ENCODE results near the gene TMPRSS11D. TPM values are rescaled to one million over a fixed set of nuclear protein-coding genes. Genes with fewer than 3 reads are reported as not detected.

TMPRSS11D gene
- total RNA-seq, 1 donor from 2014 or later = not detected

DNA sequence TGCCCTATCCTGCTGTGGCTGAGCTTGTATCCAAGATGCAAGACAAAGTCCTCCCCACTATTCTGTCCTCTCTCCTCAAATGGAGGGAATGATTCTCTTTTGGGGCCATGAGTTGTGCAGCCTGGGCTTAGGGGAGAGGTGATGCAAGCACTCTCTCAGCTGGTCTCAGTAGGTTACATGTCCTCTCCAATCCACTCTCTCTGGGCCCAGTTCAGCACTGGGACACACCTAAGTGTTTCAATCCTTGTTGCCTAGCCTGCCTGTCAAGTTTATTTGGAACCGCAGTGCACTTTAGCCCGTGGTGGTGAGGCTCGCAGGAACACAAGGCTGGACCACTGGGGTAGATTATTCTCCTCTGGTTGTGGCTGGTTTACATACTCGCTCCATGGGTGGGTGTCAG is 23.8 kb upstream of the TMPRSS11D start:
- no peak overlapping the region for H3K4me3 Mint-ChIP-seq (ENCODE audit: unreplicated experiment)
- no peaks in the 10 kb centered on the region for H3K27me3 Mint-ChIP-seq (ENCODE audit: unreplicated experiment)
- H3K9me3 Mint-ChIP-seq (ENCODE audit: unreplicated experiment) = peaks cover 1% of the 10 kb centered on the region
- H3K4me1 Mint-ChIP-seq (ENCODE audit: low read depth, unreplicated experiment) = no peaks in the 10 kb centered on the region
- no peaks in the 10 kb centered on the region for H3K36me3 Mint-ChIP-seq (ENCODE audit: unreplicated experiment)
- no peak overlapping the region for H3K27ac Mint-ChIP-seq (ENCODE audit: unreplicated experiment)
- TF ChIP-seq CTCF (IDR thresholded peaks at IDR 0.05; ENCODE audit: partially characterized antibody, unreplicated experiment) = no peak
- no peak for DNase-seq

GRCh38 chr4:67899096-67899495 is 15.3 kb upstream of the TMPRSS11D start:
- H3K4me1 Mint-ChIP-seq (ENCODE audit: low read depth, unreplicated experiment) = no peaks in the 10 kb centered on the region
- H3K36me3 Mint-ChIP-seq (ENCODE audit: unreplicated experiment) = no peaks in the 10 kb centered on the region
- TF ChIP-seq CTCF (IDR thresholded peaks at IDR 0.05; ENCODE audit: partially characterized antibody, unreplicated experiment) = no peak
- no peaks in the 10 kb centered on the region for H3K9me3 Mint-ChIP-seq (ENCODE audit: unreplicated experiment)
- H3K27ac Mint-ChIP-seq (ENCODE audit: unreplicated experiment) = no peak overlapping the region
- no peak for DNase-seq
- no peak overlapping the region for H3K4me3 Mint-ChIP-seq (ENCODE audit: unreplicated experiment)
- no peaks in the 10 kb centered on the region for H3K27me3 Mint-ChIP-seq (ENCODE audit: unreplicated experiment)

DNA sequence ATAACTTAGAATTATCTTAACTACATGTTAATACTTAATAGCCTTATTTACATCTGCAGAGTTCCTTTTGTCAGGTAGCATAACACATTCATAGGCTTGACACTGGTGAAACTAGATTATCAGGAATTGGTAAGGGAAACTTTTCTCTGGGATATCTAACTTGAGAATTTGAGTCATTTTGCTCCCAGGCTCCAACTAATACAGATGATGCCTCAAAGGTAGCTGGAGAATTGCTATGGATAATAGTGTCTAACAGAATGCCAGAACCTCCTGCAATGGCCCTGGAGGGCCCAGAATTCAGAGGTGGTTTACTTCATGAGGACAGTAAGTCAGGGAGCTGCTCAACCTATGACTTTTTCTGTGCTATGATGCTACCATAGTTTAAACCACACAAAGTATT is 13.9 kb upstream of the TMPRSS11D start:
- Mint-ChIP-seq H3K4me1 (ENCODE audit: low read depth, unreplicated experiment) (no peaks in the 10 kb centered on the region), H3K9me3 (ENCODE audit: unreplicated experiment) (no peaks in the 10 kb centered on the region), H3K36me3 (ENCODE audit: unreplicated experiment) (no peaks in the 10 kb centered on the region), H3K27ac (ENCODE audit: unreplicated experiment) (no peak overlapping the region), H3K4me3 (ENCODE audit: unreplicated experiment) (no peak overlapping the region), H3K27me3 (ENCODE audit: unreplicated experiment) (no peaks in the 10 kb centered on the region)
- TF ChIP-seq CTCF (IDR thresholded peaks at IDR 0.05; ENCODE audit: partially characterized antibody, unreplicated experiment) = no peak
- no peak for DNase-seq

GRCh38 chr4:67896421-67897065 is 12.7 kb upstream of the TMPRSS11D start:
- Mint-ChIP-seq H3K27me3 (ENCODE audit: unreplicated experiment) (no peaks in the 10 kb centered on the region), H3K27ac (ENCODE audit: unreplicated experiment) (no peak overlapping the region), H3K9me3 (ENCODE audit: unreplicated experiment) (no peaks in the 10 kb centered on the region), H3K36me3 (ENCODE audit: unreplicated experiment) (no peaks in the 10 kb centered on the region), H3K4me3 (ENCODE audit: unreplicated experiment) (no peak overlapping the region), H3K4me1 (ENCODE audit: low read depth, unreplicated experiment) (no peaks in the 10 kb centered on the region)
- no peak for DNase-seq
- TF ChIP-seq CTCF (IDR thresholded peaks at IDR 0.05; ENCODE audit: partially characterized antibody, unreplicated experiment) = no peak

- H3K27ac Mint-ChIP-seq (ENCODE audit: unreplicated experiment) = no peak overlapping the region
- no peak for DNase-seq
- no peaks in the 10 kb centered on the region for H3K27me3 Mint-ChIP-seq (ENCODE audit: unreplicated experiment)
- no peaks in the 10 kb centered on the region for H3K36me3 Mint-ChIP-seq (ENCODE audit: unreplicated experiment)
- H3K4me3 Mint-ChIP-seq (ENCODE audit: unreplicated experiment) = no peak overlapping the region
- H3K4me1 Mint-ChIP-seq (ENCODE audit: low read depth, unreplicated experiment) = peaks cover 7% of the 10 kb centered on the region
- H3K9me3 Mint-ChIP-seq (ENCODE audit: unreplicated experiment) = no peaks in the 10 kb centered on the region
- TF ChIP-seq CTCF (IDR thresholded peaks at IDR 0.05; ENCODE audit: partially characterized antibody, unreplicated experiment) = no peak
Observed at GRCh38 chr4:67894659-67895058, 10.9 kb upstream of the TMPRSS11D start.

Measured in glutamatergic neuron (in vitro differentiated cells).